ENCODE data around the gene RDM1. TPM values are rescaled to one million over a fixed set of nuclear protein-coding genes. Genes with fewer than 3 reads are reported as not detected.

Gene RDM1
- total RNA-seq, 2 experiments from 2014 or later = 13.5 to 18.5 TPM

- DNase-seq = peak; percentile 77
- peak overlapping the region; percentile 16 for H3K4me3 Mint-ChIP-seq
- peaks cover 87% of the 10 kb centered on the region for H3K4me1 Mint-ChIP-seq
- CTCF ChIA-PET = interaction anchor here (1.0 to 16.1 kb wide), 7 partner anchors 8 to 128 kb away, joined by 3 to 254 read pairs (median 5); partner anchors contain the start of genes CCL5 and RDM1
- no peaks in the 10 kb centered on the region for H3K9me3 Mint-ChIP-seq (ENCODE audit: low read depth)
- H3K27ac Mint-ChIP-seq = peak overlapping the region; percentile 90
- peaks cover 10% of the 10 kb centered on the region for H3K36me3 Mint-ChIP-seq
- no peaks in the 10 kb centered on the region for H3K27me3 Mint-ChIP-seq
- peak; percentile 29 for ATAC-seq
These were observed 38.2 kb downstream of the RDM1 start for GRCh38 chr17:35892091-35893035.

GRCh38 chr17:35891269-35891668 is 39.3 kb downstream of the RDM1 start:
- Mint-ChIP-seq H3K27me3 (no peaks in the 10 kb centered on the region), H3K27ac (peak overlapping the region; percentile 90), H3K4me3 (peak overlapping the region; percentile 48), H3K9me3 (ENCODE audit: low read depth) (no peaks in the 10 kb centered on the region), H3K36me3 (peaks cover 11% of the 10 kb centered on the region), H3K4me1 (peaks cover 84% of the 10 kb centered on the region)
- CTCF ChIA-PET = interaction anchor here (1.1 to 16.1 kb wide), 4 partner anchors 9 to 69 kb away, joined by 3 to 254 read pairs (median 14); partner anchors contain the start of genes CCL5 and RDM1
- ATAC-seq (no peak), DNase-seq (no peak)

GRCh38 chr17:35890774-35891155 is 39.8 kb downstream of the RDM1 start:
- peak; percentile 68 for ATAC-seq
- peak; percentile 96 for DNase-seq
- H3K4me3 Mint-ChIP-seq = peak overlapping the region; percentile 48
- CTCF ChIA-PET = interaction anchor here (1.1 to 16.1 kb wide), 5 partner anchors 10 to 82 kb away, joined by 3 to 254 read pairs (median 10); partner anchors contain the start of genes CCL5, RDM1 and TAF15
- H3K4me1 Mint-ChIP-seq = peaks cover 79% of the 10 kb centered on the region
- peaks cover 12% of the 10 kb centered on the region for H3K36me3 Mint-ChIP-seq
- H3K9me3 Mint-ChIP-seq (ENCODE audit: low read depth) = no peaks in the 10 kb centered on the region
- peak overlapping the region; percentile 90 for H3K27ac Mint-ChIP-seq
- no peaks in the 10 kb centered on the region for H3K27me3 Mint-ChIP-seq

GRCh38 chr17:35889818-35890773 is 40.5 kb downstream of the RDM1 start:
- Mint-ChIP-seq H3K9me3 (ENCODE audit: low read depth) (no peaks in the 10 kb centered on the region), H3K27me3 (no peaks in the 10 kb centered on the region), H3K36me3 (peaks cover 18% of the 10 kb centered on the region), H3K4me3 (peak overlapping the region; percentile 48), H3K4me1 (peaks cover 78% of the 10 kb centered on the region), H3K27ac (peak overlapping the region; percentile 90)
- CTCF ChIA-PET = interaction anchor here (0.5 to 16.1 kb wide), 8 partner anchors 9 to 1551 kb away, joined by 3 to 254 read pairs (median 4); partner anchors contain the start of genes CCL5, RDM1 and TAF15
- ATAC-seq = peak; percentile 22
- DNase-seq = no peak

GRCh38 chr17:35889241-35889640 is 41.3 kb downstream of the RDM1 start:
- ATAC-seq (peak; percentile 50), DNase-seq (peak; percentile 75)
- peak overlapping the region; percentile 90 for H3K27ac Mint-ChIP-seq
- H3K36me3 Mint-ChIP-seq = peaks cover 18% of the 10 kb centered on the region
- CTCF ChIA-PET = interaction anchor here (0.5 to 16.1 kb wide), 6 partner anchors 11 to 1551 kb away, joined by 3 to 254 read pairs (median 8); partner anchors contain the start of genes CCL5 and RDM1
- H3K4me1 Mint-ChIP-seq = peaks cover 76% of the 10 kb centered on the region
- H3K27me3 Mint-ChIP-seq = no peaks in the 10 kb centered on the region
- no peaks in the 10 kb centered on the region for H3K9me3 Mint-ChIP-seq (ENCODE audit: low read depth)
- peak overlapping the region; percentile 9 for H3K4me3 Mint-ChIP-seq

GRCh38 chr17:35879773-35880654 is 50.6 kb downstream of the RDM1 start, which contains the start of gene CCL5:
CCL5 (minus strand) TSS chr17:35880360.
- CTCF ChIA-PET = interaction anchor here (0.6 to 15.6 kb wide), 19 partner anchors 9 to 210 kb away, joined by 3 to 254 read pairs (median 4); partner anchors contain the start of genes CCL3, HEATR9, LYZL6 and RDM1
- Mint-ChIP-seq H3K27ac (peak within 1 kb of the TSS; percentile 99), H3K36me3 (peaks cover 49% of the 10 kb centered on the region)

GRCh38 chr17:35878361-35878760 is 52.2 kb downstream of the RDM1 start:
- H3K27ac Mint-ChIP-seq = peak overlapping the region; percentile 99
- ATAC-seq (peak; percentile 13), DNase-seq (peak; percentile 69)
- H3K27me3 Mint-ChIP-seq = no peaks in the 10 kb centered on the region
- H3K36me3 Mint-ChIP-seq = peaks cover 61% of the 10 kb centered on the region
- no peaks in the 10 kb centered on the region for H3K9me3 Mint-ChIP-seq (ENCODE audit: low read depth)
- peak overlapping the region; percentile 99 for H3K4me3 Mint-ChIP-seq
- CTCF ChIA-PET = interaction anchor here (1.2 to 15.6 kb wide), 10 partner anchors 17 to 97 kb away, joined by 3 to 254 read pairs (median 4); partner anchors contain the start of genes LYZL6 and RDM1
- H3K4me1 Mint-ChIP-seq = peaks cover 65% of the 10 kb centered on the region

More at GRCh38 chr17:35879773-35880654, 50.6 kb downstream of the RDM1 start, which contains the start of gene CCL5:
- Mint-ChIP-seq H3K9me3 (ENCODE audit: low read depth) (no peaks in the 10 kb centered on the region), H3K4me1 (peaks cover 60% of the 10 kb centered on the region), H3K4me3 (peak within 1 kb of the TSS; percentile 99), H3K27me3 (no peaks in the 10 kb centered on the region)
- DNase-seq (peak; percentile 94), ATAC-seq (peak; percentile 82)

- Mint-ChIP-seq H3K4me3 (peak overlapping the region; percentile 99), H3K4me1 (peaks cover 69% of the 10 kb centered on the region), H3K36me3 (peaks cover 65% of the 10 kb centered on the region), H3K27ac (peak overlapping the region; percentile 99), H3K9me3 (ENCODE audit: low read depth) (no peaks in the 10 kb centered on the region), H3K27me3 (no peaks in the 10 kb centered on the region)
- CTCF ChIA-PET = interaction anchor here (0.7 to 15.6 kb wide), 8 partner anchors 9 to 92 kb away, joined by 3 to 254 read pairs (median 4); partner anchors contain the start of genes HEATR9 and RDM1
- DNase-seq (no peak), ATAC-seq (no peak)
These were observed 53.1 kb downstream of the RDM1 start for GRCh38 chr17:35877345-35878029.

- no peak for DNase-seq
- ATAC-seq = no peak
- H3K36me3 Mint-ChIP-seq = peaks cover 72% of the 10 kb centered on the region
- H3K4me1 Mint-ChIP-seq = peaks cover 72% of the 10 kb centered on the region
- peak overlapping the region; percentile 99 for H3K4me3 Mint-ChIP-seq
- CTCF ChIA-PET = interaction anchor here (0.9 to 15.6 kb wide), 12 partner anchors 8 to 113 kb away, joined by 3 to 254 read pairs (median 5); partner anchors contain the start of gene HEATR9
- H3K27ac Mint-ChIP-seq = peak overlapping the region; percentile 93
- H3K9me3 Mint-ChIP-seq (ENCODE audit: low read depth) = no peaks in the 10 kb centered on the region
- H3K27me3 Mint-ChIP-seq = no peaks in the 10 kb centered on the region
These were observed 54.0 kb downstream of the RDM1 start for GRCh38 chr17:35876534-35876933.

GRCh38 chr17:35875800-35876139 is 54.8 kb downstream of the RDM1 start:
- no peaks in the 10 kb centered on the region for H3K9me3 Mint-ChIP-seq (ENCODE audit: low read depth)
- DNase-seq = no peak
- H3K4me1 Mint-ChIP-seq = peaks cover 73% of the 10 kb centered on the region
- H3K27me3 Mint-ChIP-seq = no peaks in the 10 kb centered on the region
- CTCF ChIA-PET = interaction anchor here (0.9 to 15.6 kb wide), 11 partner anchors 9 to 112 kb away, joined by 3 to 254 read pairs (median 5); no protein-coding TSS in a partner anchor
- peak overlapping the region; percentile 99 for H3K4me3 Mint-ChIP-seq
- H3K27ac Mint-ChIP-seq = peak overlapping the region; percentile 93
- peak; percentile 2 for ATAC-seq
- H3K36me3 Mint-ChIP-seq = peaks cover 80% of the 10 kb centered on the region
